Tibial artery (tissue), 4 donors: ENCODE measurements around the gene PIGZ.
A peak's percentile ranks its signal among the peaks of the same experiment; 100 is the strongest.

Experiments
- DNase-seq, 2 donors: peaks; one replicate each; pipeline ENCODE4 v3.0.0-alpha.2; 2019
- H3K27ac ChIP-seq, 2 donors: fragments of 200-600 bp; sonication (generic) in 1 of 2; 1 replicate in 1 of 2; 2 replicates in 1 of 2; pipeline ENCODE4 v1.5.1; 2018 to 2019; ENCODE audit warnings: mild to moderate bottlenecking in 1 of 2
- H3K27me3 ChIP-seq, 2 donors: fragments of 200-600 bp; sonication (generic) in 1 of 2; one replicate each; pipeline versions ENCODE4 v1.5.1 to v1.6.0; 2016 to 2019
- H3K36me3 ChIP-seq, 3 donors: fragments of 200-600 bp; sonication (generic) in 2 of 3; one replicate each; pipeline ENCODE4 v1.5.1; 2016 to 2019; ENCODE audit warnings: mild to moderate bottlenecking in 2 of 3
- H3K4me1 ChIP-seq, 4 donors: fragments of 200-600 bp; sonication (generic) in 2 of 4; 1 replicate in 3 of 4; 2 replicates in 1 of 4; pipeline ENCODE4 v1.5.1; 2016 to 2019
- H3K4me3 ChIP-seq, 2 donors: fragments of 200-600 bp; sonication (generic) in 1 of 2; 1 replicate in 1 of 2; 2 replicates in 1 of 2; pipeline ENCODE4 v1.5.1; 2018 to 2019; ENCODE audit warnings: mild to moderate bottlenecking in 2 of 2
- H3K9me3 ChIP-seq, 3 donors: fragments of 200-600 bp; sonication (generic) in 1 of 3; one replicate each; pipeline ENCODE4 v1.5.1; 2016 to 2019
- CTCF ChIP-seq, 2 experiments: fragments of 200-600 bp in 1 of 2; fragments of 450-650 bp in 1 of 2; IDR thresholded peaks; one replicate each; pipeline ENCODE4 v1.5.1; 2017 to 2019; ENCODE audit warnings: antibody characterized with exemption in 2 of 2, mild to moderate bottlenecking in 1 of 2, moderate library complexity in 1 of 2
- intact Hi-C: fragments of 100-400 bp; cut with DNase I; formaldehyde crosslinking; loops from one replicate; pipeline ENCODE4 v1.15.0; 2023; ENCODE audit warnings: low total_unique reads

PIGZ gene

GRCh38 chr3:197007953-197008352 lies 39.3 kb upstream of the PIGZ start:
- peak in 1 of 2 donors; percentile 20 for DNase-seq
- Histone ChIP-seq H3K9me3 (no peaks in the 10 kb centered on the region), H3K36me3 (no peaks in the 10 kb centered on the region), H3K27me3 (peaks cover 0 to 32% of the 10 kb centered on the region in 2 donors), H3K4me3 (no peak overlapping the region), H3K27ac (no peak overlapping the region), H3K4me1 (peaks cover 0 to 11% (median 8%) of the 10 kb centered on the region in 4 donors)
- TF ChIP-seq CTCF (IDR thresholded peaks at IDR 0.05) = no peak
- intact Hi-C loops = loop anchor here (2.0 kb wide), 1 partner anchor 15 kb away; no protein-coding TSS in a partner anchor

GRCh38 chr3:197007296-197007940 lies 38.8 kb upstream of the PIGZ start:
- intact Hi-C loops = no loop called here
- Histone ChIP-seq H3K4me3 (no peak overlapping the region), H3K27ac (no peak overlapping the region), H3K27me3 (peaks cover 0 to 32% of the 10 kb centered on the region in 2 donors), H3K4me1 (peaks cover 0 to 13% (median 8%) of the 10 kb centered on the region in 4 donors), H3K9me3 (no peaks in the 10 kb centered on the region), H3K36me3 (no peaks in the 10 kb centered on the region)
- TF ChIP-seq CTCF (IDR thresholded peaks at IDR 0.05) = no peak
- no peak for DNase-seq

- no peaks in the 10 kb centered on the region for H3K36me3 ChIP-seq
- H3K9me3 ChIP-seq = no peaks in the 10 kb centered on the region
- intact Hi-C loops = no loop called here
- DNase-seq = no peak
- H3K27ac ChIP-seq = no peak overlapping the region
- peaks cover 0 to 19% (median 8%) of the 10 kb centered on the region in 4 donors for H3K4me1 ChIP-seq
- no peak overlapping the region for H3K4me3 ChIP-seq
- H3K27me3 ChIP-seq = peaks cover 0 to 28% of the 10 kb centered on the region in 2 donors
- no peak for TF ChIP-seq CTCF (IDR thresholded peaks at IDR 0.05)
Observed at GRCh38 chr3:197006860-197007259, 38.2 kb upstream of the PIGZ start.

DNA sequence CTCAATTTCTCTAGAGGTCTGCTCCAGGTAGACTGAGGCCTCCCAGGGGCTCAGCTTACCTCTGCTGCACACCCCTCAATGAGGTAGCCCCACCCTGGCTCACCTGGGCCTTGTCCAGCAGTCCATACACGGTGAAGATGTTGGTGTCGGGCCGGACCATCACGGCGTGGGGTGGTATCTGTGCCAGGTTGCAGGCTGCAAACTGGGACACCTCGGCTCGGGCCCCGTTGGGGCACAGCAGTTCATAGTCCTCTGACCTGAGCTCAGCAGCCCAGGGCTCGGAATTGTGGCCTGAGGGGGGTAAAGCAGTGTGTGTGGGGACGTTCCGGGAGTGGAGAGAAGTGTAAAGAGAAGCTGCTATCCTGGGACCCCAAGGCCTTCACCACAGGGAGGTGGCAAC lies 37.8 kb upstream of the PIGZ start:
- intact Hi-C loops = no loop called here

DNA sequence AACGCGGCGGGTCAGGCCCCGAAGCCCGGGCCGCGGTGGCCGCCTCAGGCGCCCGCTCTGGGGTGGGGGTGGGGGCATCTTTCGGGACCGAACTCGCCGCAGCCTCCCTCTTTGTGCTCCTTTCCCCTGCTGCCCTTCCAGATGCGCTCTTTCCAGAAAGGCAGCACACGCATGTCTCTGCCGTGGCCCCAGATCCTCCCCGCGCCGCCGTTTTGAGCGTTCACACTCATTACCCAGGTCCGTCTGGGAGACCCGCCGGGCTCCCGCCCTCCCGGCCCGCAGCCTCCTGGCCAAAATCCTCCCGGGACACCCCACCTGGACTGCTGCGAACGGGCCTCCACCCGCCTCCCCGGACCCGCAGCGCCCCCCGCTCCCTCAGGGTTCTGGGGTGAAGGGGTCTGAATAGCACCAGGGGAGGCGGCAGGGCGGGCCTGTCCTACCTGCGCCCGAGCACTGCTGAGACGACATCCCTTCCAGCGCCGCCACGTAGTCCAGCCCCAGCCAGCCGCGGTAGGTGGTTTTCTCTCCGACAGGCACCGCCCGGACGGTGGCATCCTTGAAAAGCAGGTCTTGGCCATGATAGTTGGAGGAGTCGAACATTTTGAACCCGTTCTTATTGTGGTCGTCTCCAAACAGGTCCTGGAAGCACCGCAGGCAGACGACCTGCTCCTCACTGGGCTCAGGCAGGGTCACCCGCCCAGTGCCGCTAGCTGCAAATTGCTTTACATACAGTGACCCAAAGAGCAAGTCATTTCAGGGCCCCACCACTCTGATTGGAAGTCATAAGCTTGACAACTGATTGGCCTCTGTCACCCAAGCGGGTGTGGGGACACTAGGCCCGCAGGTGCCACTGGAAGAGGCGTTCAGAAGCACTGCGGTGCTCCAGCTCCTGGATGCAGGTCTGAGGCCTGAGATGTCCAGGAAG lies 35.1 kb upstream of the PIGZ start:
- intact Hi-C loops = no loop called here
- Histone ChIP-seq H3K4me3 (peak overlapping the region; percentile 69 to 70), H3K9me3 (no peaks in the 10 kb centered on the region), H3K36me3 (no peaks in the 10 kb centered on the region), H3K4me1 (peaks cover 0 to 21% (median 8%) of the 10 kb centered on the region in 4 donors), H3K27me3 (peaks cover 0 to 9% of the 10 kb centered on the region in 2 donors), H3K27ac (peak overlapping the region; percentile 85 to 97)
- peak in 1 of 2 donors; percentile 65 for DNase-seq
- no peak for TF ChIP-seq CTCF (IDR thresholded peaks at IDR 0.05)

More for the DNA sequence above, 37.8 kb upstream of the PIGZ start:
- Histone ChIP-seq H3K9me3 (no peaks in the 10 kb centered on the region), H3K27ac (no peak overlapping the region), H3K36me3 (no peaks in the 10 kb centered on the region), H3K4me1 (peaks cover 0 to 21% (median 8%) of the 10 kb centered on the region in 4 donors), H3K4me3 (no peak overlapping the region), H3K27me3 (peaks cover 0 to 24% of the 10 kb centered on the region in 2 donors)
- no peak for TF ChIP-seq CTCF (IDR thresholded peaks at IDR 0.05)
- no peak for DNase-seq
